Suprapubic skin (tissue), 4 donors: ENCODE measurements around the gene HM13. TPM values are rescaled to one million over a fixed set of nuclear protein-coding genes. Genes with fewer than 3 reads are reported as not detected.

Source experiments
- DNase-seq, 2 donors: peaks; one replicate each; pipeline ENCODE4 v3.0.0-alpha.2; 2019; ENCODE audit warnings: low spot score in 2 of 2
- H3K27ac ChIP-seq: fragments of 200-600 bp; sonication (generic); one replicate; pipeline ENCODE4 v1.5.1; 2019
- H3K27me3 ChIP-seq: fragments of 200-600 bp; sonication (generic); one replicate; pipeline ENCODE4 v1.5.1; 2019
- H3K36me3 ChIP-seq: fragments of 200-600 bp; sonication (generic); one replicate; pipeline ENCODE4 v1.5.1; 2019
- H3K4me1 ChIP-seq: fragments of 200-600 bp; sonication (generic); one replicate; pipeline ENCODE4 v1.5.1; 2019
- H3K4me3 ChIP-seq: fragments of 200-600 bp; sonication (generic); one replicate; pipeline ENCODE4 v1.5.1; 2019; ENCODE audit warnings: mild to moderate bottlenecking
- H3K9me3 ChIP-seq: fragments of 200-600 bp; sonication (generic); one replicate; pipeline ENCODE4 v1.5.1; 2019
- EP300 ChIP-seq: sonication (generic); formaldehyde crosslinking; IDR thresholded peaks from one replicate; pipeline ENCODE4 v1.6.1; 2017; ENCODE audit warnings: antibody characterized with exemption
- POLR2A ChIP-seq, 2 donors: fragments of 450-650 bp; IDR thresholded peaks; one replicate each; pipeline ENCODE4 v1.6.1; 2017; ENCODE audit warnings: antibody characterized with exemption in 2 of 2, mild to moderate bottlenecking in 2 of 2, moderate library complexity in 2 of 2
- POLR2AphosphoS5 ChIP-seq, 3 donors: sonication (generic); formaldehyde crosslinking; IDR thresholded peaks; one replicate each; pipeline ENCODE4 v1.6.1; 2017; ENCODE audit warnings: antibody characterized with exemption in 3 of 3
- WGBS: methylation state at CpG from one replicate; pipeline ENCODE4 v1.1.5; 2018; 5-methylcytosine and 5-hydroxymethylcytosine counted together
- total RNA-seq, 4 donors: library from RNA; depleted of rRNA; stranded (reverse); fragments of >200 nt; gene quantifications; one replicate each; pipeline ENCODE4 v1.1.0, GENCODE V29; 2016
- TF ChIP-seq, protein P1 (sequence below), 2 donors: fragments of 200-600 bp in 1 of 2; fragments of 450-650 bp in 1 of 2; sonication (generic) in 1 of 2; IDR thresholded peaks; one replicate each; pipeline ENCODE4 v1.5.1; 2016 to 2019; ENCODE audit warnings: antibody characterized with exemption in 2 of 2, mild to moderate bottlenecking in 1 of 2, moderate library complexity in 1 of 2

HM13 gene
- total RNA-seq, 4 donors from 2014 or later = 44.3 to 59.7 (median 54.4) TPM

DNA sequence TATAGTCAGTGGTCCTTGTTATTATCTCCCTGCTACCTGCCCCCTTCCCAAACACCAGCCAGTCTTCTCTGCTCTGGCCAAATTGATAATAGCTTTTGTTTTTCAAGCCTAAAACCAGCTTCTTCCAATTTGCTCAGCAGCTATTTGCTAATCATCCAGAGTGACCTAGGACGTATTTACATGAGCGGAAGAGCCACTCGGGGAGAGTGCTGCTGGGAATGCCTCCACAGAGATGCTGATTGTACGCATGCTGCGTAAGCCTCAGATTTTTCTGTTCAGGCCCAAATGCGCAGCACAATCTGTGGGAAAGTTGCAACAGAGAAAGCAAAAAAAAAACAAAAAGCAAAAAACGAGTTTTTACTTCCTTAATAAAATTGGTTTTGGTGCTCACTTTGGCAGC is 66.5 kb downstream of the HM13 start:
- Histone ChIP-seq H3K36me3 (no peaks in the 10 kb centered on the region), H3K27ac (no peak overlapping the region), H3K4me1 (no peaks in the 10 kb centered on the region), H3K27me3 (no peaks in the 10 kb centered on the region), H3K9me3 (no peaks in the 10 kb centered on the region), H3K4me3 (no peak overlapping the region)
- DNase-seq = no peak
- TF ChIP-seq EP300 (no peak), POLR2AphosphoS5 (IDR thresholded peaks at IDR 0.05) (no peak), POLR2A (IDR thresholded peaks at IDR 0.05) (no peak)
- TF ChIP-seq, protein P1, sequence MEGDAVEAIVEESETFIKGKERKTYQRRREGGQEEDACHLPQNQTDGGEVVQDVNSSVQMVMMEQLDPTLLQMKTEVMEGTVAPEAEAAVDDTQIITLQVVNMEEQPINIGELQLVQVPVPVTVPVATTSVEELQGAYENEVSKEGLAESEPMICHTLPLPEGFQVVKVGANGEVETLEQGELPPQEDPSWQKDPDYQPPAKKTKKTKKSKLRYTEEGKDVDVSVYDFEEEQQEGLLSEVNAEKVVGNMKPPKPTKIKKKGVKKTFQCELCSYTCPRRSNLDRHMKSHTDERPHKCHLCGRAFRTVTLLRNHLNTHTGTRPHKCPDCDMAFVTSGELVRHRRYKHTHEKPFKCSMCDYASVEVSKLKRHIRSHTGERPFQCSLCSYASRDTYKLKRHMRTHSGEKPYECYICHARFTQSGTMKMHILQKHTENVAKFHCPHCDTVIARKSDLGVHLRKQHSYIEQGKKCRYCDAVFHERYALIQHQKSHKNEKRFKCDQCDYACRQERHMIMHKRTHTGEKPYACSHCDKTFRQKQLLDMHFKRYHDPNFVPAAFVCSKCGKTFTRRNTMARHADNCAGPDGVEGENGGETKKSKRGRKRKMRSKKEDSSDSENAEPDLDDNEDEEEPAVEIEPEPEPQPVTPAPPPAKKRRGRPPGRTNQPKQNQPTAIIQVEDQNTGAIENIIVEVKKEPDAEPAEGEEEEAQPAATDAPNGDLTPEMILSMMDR (IDR thresholded peaks at IDR 0.05) = no peak
- WGBS = 78% methylated on average over 7 of the region's 7 CpGs

DNA sequence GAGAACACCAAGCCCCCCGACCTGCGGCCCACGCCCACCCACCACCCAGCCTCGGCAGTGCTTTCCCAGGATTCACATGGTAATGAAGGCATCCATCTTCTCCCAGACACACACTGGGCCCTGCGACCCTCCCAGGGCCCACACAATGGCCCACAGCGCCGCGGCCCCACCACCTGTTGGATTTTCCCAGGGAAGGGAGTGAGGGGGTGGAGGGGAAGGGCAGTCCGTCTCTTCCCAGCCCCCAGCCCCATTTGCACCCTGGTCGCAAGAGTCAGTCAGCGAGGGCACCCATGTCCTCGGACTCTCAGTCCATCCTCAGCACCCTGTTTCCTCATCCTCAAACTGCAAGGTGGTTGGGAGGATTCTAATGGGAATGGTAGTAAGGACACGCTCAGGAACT is 67.1 kb downstream of the HM13 start:
- TF ChIP-seq EP300 (no peak), POLR2A (IDR thresholded peaks at IDR 0.05) (no peak), POLR2AphosphoS5 (IDR thresholded peaks at IDR 0.05) (no peak)
- TF ChIP-seq, protein P1 (IDR thresholded peaks at IDR 0.05) = no peak
- H3K4me3 ChIP-seq = no peak overlapping the region

DNA sequence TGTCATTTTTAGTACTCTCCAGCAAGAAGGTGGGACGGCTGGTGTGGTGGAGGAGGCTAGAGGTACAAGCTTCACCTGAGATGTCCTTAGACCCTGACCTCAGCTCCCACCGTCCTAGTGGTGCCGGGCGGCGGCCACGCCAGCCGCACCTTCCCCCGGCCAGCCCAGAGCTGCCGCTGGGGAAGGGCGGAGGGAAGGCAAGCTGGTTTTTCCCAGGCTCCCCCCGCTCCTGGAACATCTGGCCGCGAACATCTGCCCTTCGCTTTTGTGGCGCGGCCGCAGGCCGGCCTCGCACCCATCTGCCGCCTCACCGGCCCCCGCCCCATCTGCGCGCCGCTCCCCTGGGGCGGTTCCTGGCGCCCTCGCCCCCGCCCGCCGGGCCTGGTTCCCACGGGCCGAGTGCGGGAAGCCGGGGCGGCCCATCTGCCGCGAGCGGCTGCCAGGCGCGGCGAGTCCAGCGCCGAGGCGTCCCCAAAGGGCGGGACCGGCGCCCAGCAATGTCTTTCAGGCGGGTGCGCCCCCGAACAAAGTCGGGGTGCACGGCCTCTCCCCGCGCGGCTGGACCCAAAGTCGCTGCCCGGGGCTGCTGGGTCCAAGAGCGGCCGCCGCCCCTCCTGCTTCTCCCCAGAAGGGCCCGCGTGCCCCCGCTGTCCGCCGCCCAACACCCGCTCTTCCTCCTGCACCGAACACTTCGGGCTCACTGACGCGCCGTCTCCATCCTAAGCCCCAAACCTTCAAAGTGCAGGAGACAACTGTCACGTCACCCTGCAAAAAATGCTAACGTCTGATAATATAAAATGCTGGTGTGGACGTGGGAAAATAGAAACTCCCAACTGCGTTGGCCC is 73.5 kb downstream of the HM13 start:
- Histone ChIP-seq H3K4me1 (peaks cover 27% of the 10 kb centered on the region), H3K27ac (peak overlapping the region; percentile 81), H3K4me3 (peak overlapping the region; percentile 52), H3K9me3 (no peaks in the 10 kb centered on the region), H3K36me3 (no peaks in the 10 kb centered on the region), H3K27me3 (no peaks in the 10 kb centered on the region)
- DNase-seq = no peak
- WGBS = 9% methylated on average over 18 of the region's 76 CpGs
- TF ChIP-seq POLR2A (IDR thresholded peaks at IDR 0.05) = no peak
- no peak for TF ChIP-seq POLR2AphosphoS5 (IDR thresholded peaks at IDR 0.05)
- TF ChIP-seq EP300 = no peak
- TF ChIP-seq, protein P1 (IDR thresholded peaks at IDR 0.05) = no peak

More for the DNA sequence above, 67.1 kb downstream of the HM13 start:
- Histone ChIP-seq H3K27ac (no peak overlapping the region), H3K36me3 (no peaks in the 10 kb centered on the region), H3K4me1 (no peaks in the 10 kb centered on the region), H3K9me3 (no peaks in the 10 kb centered on the region), H3K27me3 (no peaks in the 10 kb centered on the region)
- 92% methylated on average over 11 of the region's 13 CpGs for WGBS
- no peak for DNase-seq

DNA sequence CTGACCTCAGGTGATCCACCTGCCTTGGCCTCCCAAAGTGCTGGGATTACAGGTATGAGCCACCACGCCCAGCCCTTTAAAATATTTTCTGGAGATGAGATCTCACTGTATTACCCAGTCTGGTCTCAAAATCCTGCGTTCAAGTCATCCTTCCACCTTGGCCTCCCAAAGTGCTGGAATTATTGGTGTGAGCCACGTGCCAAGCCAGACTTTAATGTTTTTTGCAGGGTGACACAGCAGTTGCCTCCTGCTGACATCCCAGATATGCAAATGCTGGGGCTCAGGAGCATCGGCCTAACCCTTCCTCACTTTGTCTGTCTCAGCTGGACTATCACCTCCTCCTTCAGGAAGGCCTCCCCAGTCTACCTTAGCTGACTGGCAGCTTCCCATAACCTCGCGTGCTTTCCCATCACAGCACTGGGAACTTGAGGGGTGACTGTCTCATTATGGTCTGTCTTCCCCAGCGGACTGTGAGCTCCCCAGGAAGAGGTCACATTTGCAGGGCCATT is 76.5 kb downstream of the HM13 start:
- peak overlapping the region; percentile 34 for H3K27ac ChIP-seq
- no peak for TF ChIP-seq POLR2AphosphoS5 (IDR thresholded peaks at IDR 0.05)
- no peak for TF ChIP-seq POLR2A (IDR thresholded peaks at IDR 0.05)
- no peak for TF ChIP-seq EP300
- TF ChIP-seq, protein P1 (IDR thresholded peaks at IDR 0.05) = no peak
- no peak for DNase-seq
- 83% methylated on average over 7 of the region's 7 CpGs for WGBS
- no peaks in the 10 kb centered on the region for H3K9me3 ChIP-seq
- no peaks in the 10 kb centered on the region for H3K36me3 ChIP-seq
- peaks cover 49% of the 10 kb centered on the region for H3K4me1 ChIP-seq
- no peak overlapping the region for H3K4me3 ChIP-seq
- no peaks in the 10 kb centered on the region for H3K27me3 ChIP-seq

DNA sequence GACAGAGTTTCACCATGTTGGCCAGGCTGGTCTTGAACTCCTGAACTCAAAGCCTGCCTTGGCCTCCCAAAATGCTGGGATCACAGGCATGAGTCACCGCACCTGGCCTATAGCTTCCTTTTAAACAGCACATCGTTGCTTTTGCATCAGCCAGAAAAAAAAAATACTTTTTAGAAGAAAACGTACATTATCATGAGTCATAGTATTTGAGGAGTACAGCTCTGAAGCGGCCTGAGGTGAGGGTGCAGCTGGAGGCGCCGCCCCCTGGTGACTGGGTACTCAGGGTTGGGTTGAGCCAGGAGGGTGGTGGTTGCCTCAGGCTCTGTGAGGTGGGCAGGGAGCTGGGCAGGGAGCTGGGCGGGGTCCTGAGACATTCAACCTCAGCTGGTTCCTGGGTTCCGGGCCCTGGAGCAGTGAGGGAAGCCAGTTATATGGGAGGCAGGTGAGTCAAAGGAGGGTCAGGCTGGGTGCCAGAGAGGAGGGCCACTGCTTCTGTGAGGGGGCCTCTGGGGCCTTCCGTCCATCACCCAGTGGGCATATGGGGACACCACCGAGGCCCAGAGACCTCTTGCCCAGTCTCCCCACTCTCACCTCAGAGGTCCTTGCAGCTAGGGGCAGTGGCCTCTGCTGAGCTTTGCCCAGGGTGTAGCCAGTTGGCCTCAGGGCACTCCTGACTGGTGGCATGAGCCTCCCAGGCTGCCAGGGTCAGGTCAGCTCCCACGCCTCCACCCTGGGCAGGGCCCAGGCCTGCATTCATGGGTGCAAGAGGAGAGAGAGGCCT is 79.2 kb downstream of the HM13 start:
- peak in 1 of 2 donors; percentile 86 for DNase-seq
- Histone ChIP-seq H3K9me3 (no peaks in the 10 kb centered on the region), H3K4me1 (peaks cover 41% of the 10 kb centered on the region), H3K27me3 (no peaks in the 10 kb centered on the region), H3K36me3 (no peaks in the 10 kb centered on the region), H3K27ac (peak overlapping the region; percentile 57), H3K4me3 (no peak overlapping the region)
- 57% methylated on average over 8 of the region's 11 CpGs for WGBS
- TF ChIP-seq POLR2AphosphoS5 (IDR thresholded peaks at IDR 0.05) (no peak), EP300 (no peak), POLR2A (IDR thresholded peaks at IDR 0.05) (no peak)
- TF ChIP-seq, protein P1 (IDR thresholded peaks at IDR 0.05) = no peak
